Gastroesophageal sphincter (tissue), 4 donors: ENCODE data around the gene GADL1. TPM values are rescaled to one million over a fixed set of nuclear protein-coding genes. Genes with fewer than 3 reads are reported as not detected.

Experiments used
- ATAC-seq: fragments of 150-250 bp; one replicate; pipeline ENCODE4 v1.9.1; 2016; ENCODE audit warnings: mild to moderate bottlenecking, moderate library complexity
- H3K27ac ChIP-seq, 4 donors: fragments of 200-600 bp; sonication (generic) in 3 of 4; 1 replicate in 3 of 4; 2 replicates in 1 of 4; pipeline ENCODE4 v1.5.1; 2016 to 2019
- H3K27me3 ChIP-seq: fragments of 200-600 bp; sonication (generic); one replicate; pipeline ENCODE4 v1.5.1; 2019
- H3K36me3 ChIP-seq, 2 donors: fragments of 200-600 bp; sonication (generic); one replicate each; pipeline ENCODE4 v1.5.1; 2019; ENCODE audit warnings: control low read depth in 1 of 2
- H3K4me1 ChIP-seq, 3 donors: fragments of 200-600 bp; sonication (generic); 1 replicate in 2 of 3; 2 replicates in 1 of 3; pipeline ENCODE4 v1.5.1; 2016 to 2019; ENCODE audit warnings: control low read depth in 2 of 3
- H3K4me3 ChIP-seq, 2 donors: fragments of 200-600 bp; sonication (generic); one replicate each; pipeline ENCODE4 v1.5.1; 2019; ENCODE audit warnings: mild to moderate bottlenecking in 1 of 2, moderate library complexity in 1 of 2
- H3K9me3 ChIP-seq, 3 donors: fragments of 200-600 bp; sonication (generic); one replicate each; pipeline ENCODE4 v1.5.1; 2017 to 2019; ENCODE audit warnings: control low read depth in 2 of 3
- EP300 ChIP-seq: sonication (generic); formaldehyde crosslinking; IDR thresholded peaks from one replicate; pipeline ENCODE4 v1.6.1; 2017; ENCODE audit warnings: antibody characterized with exemption, mild to moderate bottlenecking
- POLR2A ChIP-seq, 2 donors: fragments of 450-650 bp; IDR thresholded peaks; one replicate each; pipeline ENCODE4 v1.6.1; 2017; ENCODE audit warnings: antibody characterized with exemption in 2 of 2, mild to moderate bottlenecking in 2 of 2, moderate library complexity in 1 of 2
- POLR2AphosphoS5 ChIP-seq: sonication (generic); formaldehyde crosslinking; IDR thresholded peaks from one replicate; pipeline ENCODE4 v1.6.1; 2017; ENCODE audit warnings: antibody characterized with exemption
- WGBS, 2 donors: methylation state at CpG; one replicate each; pipeline ENCODE4 v1.1.5; 2018; ENCODE audit warnings: low coverage in 1 of 2; 5-methylcytosine and 5-hydroxymethylcytosine counted together
- total RNA-seq, 4 donors: library from RNA; depleted of rRNA; stranded (reverse); fragments of >200 nt; gene quantifications; one replicate each; pipeline ENCODE4 v1.1.0, GENCODE V29; 2016
- TF ChIP-seq, protein P1 (sequence below), 4 experiments: fragments of 200-600 bp in 2 of 4; fragments of 450-650 bp in 2 of 4; sonication (generic) in 1 of 4; IDR thresholded peaks; one replicate each; pipeline ENCODE4 v1.5.1; 2017 to 2019; ENCODE audit warnings: antibody characterized with exemption in 4 of 4, mild to moderate bottlenecking in 2 of 4, moderate library complexity in 2 of 4

Gene GADL1
- total RNA-seq, 4 donors from 2014 or later = 2.2 to 20.9 (median 3.9) TPM

DNA sequence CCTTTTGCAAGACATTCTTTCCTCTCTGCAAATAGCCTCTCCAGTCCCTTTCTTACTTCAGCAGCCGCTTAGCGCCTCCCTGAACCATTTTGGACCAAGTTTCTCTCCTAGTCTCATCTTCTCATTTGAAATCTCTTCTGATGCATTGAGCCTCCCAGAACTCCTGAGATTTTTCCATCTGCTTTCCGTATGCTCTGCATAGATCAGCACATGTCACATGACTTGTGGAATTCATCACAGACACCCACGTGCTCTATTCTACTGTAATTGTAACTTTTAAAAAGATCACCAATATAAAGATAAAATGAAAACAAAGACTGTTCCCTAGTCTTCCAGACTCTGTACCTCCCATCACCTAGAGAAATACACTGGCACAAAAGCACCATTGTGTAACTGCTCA lies 100.7 kb downstream of the GADL1 start:
- peaks cover 0 to 26% (median 3%) of the 10 kb centered on the region in 3 donors for H3K4me1 ChIP-seq
- 34 to 60% methylated on average over 4 of the region's 4 CpGs for WGBS, 2 donors
- TF ChIP-seq, protein P1, sequence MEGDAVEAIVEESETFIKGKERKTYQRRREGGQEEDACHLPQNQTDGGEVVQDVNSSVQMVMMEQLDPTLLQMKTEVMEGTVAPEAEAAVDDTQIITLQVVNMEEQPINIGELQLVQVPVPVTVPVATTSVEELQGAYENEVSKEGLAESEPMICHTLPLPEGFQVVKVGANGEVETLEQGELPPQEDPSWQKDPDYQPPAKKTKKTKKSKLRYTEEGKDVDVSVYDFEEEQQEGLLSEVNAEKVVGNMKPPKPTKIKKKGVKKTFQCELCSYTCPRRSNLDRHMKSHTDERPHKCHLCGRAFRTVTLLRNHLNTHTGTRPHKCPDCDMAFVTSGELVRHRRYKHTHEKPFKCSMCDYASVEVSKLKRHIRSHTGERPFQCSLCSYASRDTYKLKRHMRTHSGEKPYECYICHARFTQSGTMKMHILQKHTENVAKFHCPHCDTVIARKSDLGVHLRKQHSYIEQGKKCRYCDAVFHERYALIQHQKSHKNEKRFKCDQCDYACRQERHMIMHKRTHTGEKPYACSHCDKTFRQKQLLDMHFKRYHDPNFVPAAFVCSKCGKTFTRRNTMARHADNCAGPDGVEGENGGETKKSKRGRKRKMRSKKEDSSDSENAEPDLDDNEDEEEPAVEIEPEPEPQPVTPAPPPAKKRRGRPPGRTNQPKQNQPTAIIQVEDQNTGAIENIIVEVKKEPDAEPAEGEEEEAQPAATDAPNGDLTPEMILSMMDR (IDR thresholded peaks at IDR 0.05) = no peak
- TF ChIP-seq POLR2AphosphoS5 = no peak
- no peak for TF ChIP-seq POLR2A (IDR thresholded peaks at IDR 0.05)
- no peak for TF ChIP-seq EP300
- no peak for ATAC-seq
- peak overlapping the region in 1 of 4 donors; percentile 57 for H3K27ac ChIP-seq
- H3K27me3 ChIP-seq = no peaks in the 10 kb centered on the region
- H3K4me3 ChIP-seq = no peak overlapping the region
- H3K9me3 ChIP-seq = no peaks in the 10 kb centered on the region
- no peaks in the 10 kb centered on the region for H3K36me3 ChIP-seq

DNA sequence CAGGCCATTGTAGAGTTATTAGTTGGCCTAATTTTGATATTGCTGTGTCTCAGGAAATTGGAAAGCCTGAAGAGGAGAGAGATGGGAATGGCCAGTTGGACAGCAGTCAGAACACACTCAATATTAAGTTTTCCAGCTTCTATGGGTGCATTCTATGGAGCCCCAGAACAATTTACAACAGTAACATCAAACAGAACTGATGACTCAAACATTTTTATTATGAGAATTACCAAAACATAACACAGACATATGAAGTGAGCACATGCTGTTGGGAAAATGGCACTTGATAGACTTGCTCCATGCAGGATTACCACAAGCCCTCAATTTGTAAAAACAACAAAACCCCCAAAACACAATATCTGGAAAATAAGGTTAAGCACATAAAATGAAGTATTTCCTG lies 104.3 kb downstream of the GADL1 start:
- H3K9me3 ChIP-seq = no peaks in the 10 kb centered on the region
- H3K4me1 ChIP-seq = peaks cover 0 to 17% (median 3%) of the 10 kb centered on the region in 3 donors
- no peak overlapping the region for H3K4me3 ChIP-seq
- H3K27ac ChIP-seq = no peak overlapping the region
- TF ChIP-seq POLR2A (IDR thresholded peaks at IDR 0.05) = no peak
- TF ChIP-seq EP300 = no peak
- TF ChIP-seq, protein P1 (IDR thresholded peaks at IDR 0.05) = no peak
- TF ChIP-seq POLR2AphosphoS5 = no peak
- no peak for ATAC-seq
- no peaks in the 10 kb centered on the region for H3K27me3 ChIP-seq
- H3K36me3 ChIP-seq = no peaks in the 10 kb centered on the region

DNA sequence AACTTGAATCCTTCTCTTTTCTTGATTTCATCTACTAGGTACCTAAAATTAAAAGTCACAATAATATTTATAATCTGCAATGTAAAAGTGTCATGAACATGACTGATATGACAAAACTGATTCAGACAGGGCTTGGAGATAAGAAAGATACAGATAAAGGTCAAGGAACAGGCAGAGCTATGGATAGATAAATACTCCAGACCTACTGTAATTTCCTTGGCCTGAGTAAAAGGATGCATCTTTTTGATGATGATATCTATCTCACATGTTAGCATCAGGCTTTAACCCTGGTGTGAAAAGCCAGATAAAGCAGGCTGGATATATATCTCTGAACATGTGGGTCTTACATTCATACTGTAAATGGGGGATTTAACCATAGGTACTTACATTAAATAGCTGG lies 108.1 kb downstream of the GADL1 start:
- no peak for TF ChIP-seq EP300
- TF ChIP-seq, protein P1 (IDR thresholded peaks at IDR 0.05) = no peak
- TF ChIP-seq POLR2AphosphoS5 = no peak
- TF ChIP-seq POLR2A (IDR thresholded peaks at IDR 0.05) = no peak
- Histone ChIP-seq H3K36me3 (no peaks in the 10 kb centered on the region), H3K4me3 (no peak overlapping the region), H3K27ac (no peak overlapping the region), H3K4me1 (no peaks in the 10 kb centered on the region), H3K27me3 (no peaks in the 10 kb centered on the region), H3K9me3 (no peaks in the 10 kb centered on the region)
- ATAC-seq = no peak

DNA sequence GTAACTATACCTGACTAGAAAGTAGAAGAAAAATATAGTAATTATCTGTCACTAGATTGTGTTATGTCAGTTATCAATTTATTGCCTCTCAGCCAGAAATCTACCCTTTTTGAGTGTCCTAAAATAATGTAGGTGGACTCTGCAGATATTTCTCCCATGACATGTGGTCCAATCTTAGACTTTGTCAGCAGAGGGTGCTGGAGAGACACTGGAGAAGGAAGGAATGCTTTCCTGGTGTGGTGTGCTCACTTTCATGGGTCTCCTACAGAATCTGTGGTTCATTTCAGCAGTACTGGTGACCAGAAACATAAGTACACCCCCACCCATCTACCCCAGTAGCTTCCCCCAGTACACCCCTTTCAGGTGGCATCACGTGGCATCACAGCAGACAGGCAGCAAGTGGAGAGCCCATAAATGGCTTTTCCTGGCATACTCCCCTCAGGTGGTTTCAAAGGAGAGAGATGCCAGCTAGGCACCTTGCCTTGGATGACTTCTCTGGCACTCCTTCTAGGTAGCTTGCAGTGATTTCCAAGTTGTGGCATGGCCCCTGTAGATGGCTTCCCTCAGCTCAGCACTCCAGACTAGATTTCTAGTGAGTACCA lies 114.7 kb downstream of the GADL1 start:
- Histone ChIP-seq H3K27ac (no peak overlapping the region), H3K36me3 (peaks cover 0 to 6% of the 10 kb centered on the region in 2 donors), H3K9me3 (no peaks in the 10 kb centered on the region), H3K4me1 (no peaks in the 10 kb centered on the region), H3K27me3 (no peaks in the 10 kb centered on the region), H3K4me3 (no peak overlapping the region)
- no peak for ATAC-seq
- no CpG with 5 or more reads among the region's 1 CpG for WGBS, 2 donors
- no peak for TF ChIP-seq EP300
- TF ChIP-seq, protein P1 (IDR thresholded peaks at IDR 0.05) = peak; percentile 7 to 40 (median 12)

DNA sequence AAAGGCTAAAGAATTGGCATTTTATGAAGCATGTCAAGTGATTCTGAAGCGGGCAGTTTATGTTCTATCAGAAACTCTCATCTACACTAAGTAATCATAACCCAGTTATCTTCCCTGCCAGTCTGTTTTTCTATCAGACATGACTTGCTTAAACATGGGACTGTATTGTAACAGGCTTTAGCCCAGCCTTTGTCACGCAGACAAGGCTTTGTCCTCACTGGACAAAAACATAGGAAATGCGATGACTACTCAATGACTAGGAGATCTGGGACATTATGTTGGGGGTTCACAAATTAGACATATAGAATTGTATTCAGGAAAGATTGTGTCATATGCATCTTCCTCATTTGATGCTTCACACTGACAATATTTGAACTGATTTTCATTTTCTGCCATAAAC lies 115.5 kb downstream of the GADL1 start:
- 85 to 90% methylated on average over 2 to 3 of the region's 3 CpGs for WGBS, 2 donors
- ATAC-seq = no peak
- Histone ChIP-seq H3K27me3 (no peaks in the 10 kb centered on the region), H3K4me3 (no peak overlapping the region), H3K9me3 (no peaks in the 10 kb centered on the region), H3K27ac (no peak overlapping the region), H3K36me3 (peaks cover 0 to 6% of the 10 kb centered on the region in 2 donors), H3K4me1 (peaks cover 0 to 2% (median 0%) of the 10 kb centered on the region in 3 donors)
- no peak for TF ChIP-seq EP300
- no peak for TF ChIP-seq POLR2AphosphoS5
- TF ChIP-seq POLR2A (IDR thresholded peaks at IDR 0.05) = no peak
- TF ChIP-seq, protein P1 (IDR thresholded peaks at IDR 0.05) = no peak
